HepG2 (cell line): ENCODE measurements around the gene SUCLG2. TPM values are rescaled to one million over a fixed set of nuclear protein-coding genes. Genes with fewer than 3 reads are reported as not detected.

Experiments
- ATAC-seq: fragments of 200-7000 bp; cut with Tn5 transposase; 3 replicates; pipeline ENCODE4 v1.9.1; 2020; ENCODE audit warnings: mild to moderate bottlenecking, moderate library complexity
- BruUV-seq: library from RNA; stranded (reverse); fragments of 400-500 nt; replicated peaks from 2 replicates; lab custom pipeline; 2021; lab: Mats Ljungman, UMichigan
- CTCF ChIA-PET: fragments of 300-600 bp; formaldehyde crosslinking; extraction: SDS; loops from one replicate; lab custom pipeline; 2021; ENCODE audit warnings: low total read pairs, inconsistent platforms, low intra/inter-chr PET ratio; lab: Yijun Ruan, JAX
- POLR2A ChIA-PET: fragments of 350-600 bp; sonication (Branson Sonifier 250); formaldehyde crosslinking; loops from one replicate; lab custom pipeline; 2020; ENCODE audit warnings: antibody characterized with exemption, inconsistent platforms; lab: Yijun Ruan, JAX
- DNase-seq: peaks from one replicate; pipeline ENCODE4 v3.0.0-alpha.2; 2015; ENCODE audit warnings: low spot score
- FAIRE-seq: peaks from 3 replicates; lab custom pipeline; 2011; peaks lifted over from hg19 to GRCh38; lab: Jason Lieb, UNC
- H2AFZ ChIP-seq: one replicate; pipeline ENCODE4 v1.6.1; 2011; ENCODE audit warnings: low read length, inconsistent platforms
- H3K27ac ChIP-seq: fragments of 300-600 bp; 3 replicates; pipeline ENCODE4 v1.8.0; 2011; ENCODE audit warnings: mixed run types, mild to moderate bottlenecking, mixed read lengths, low read length, inconsistent platforms; ENCODE audit not compliant: insufficient read depth; ENCODE audit errors: extremely low read length
- H3K27me3 ChIP-seq, 2 experiments: fragments of 200-600 bp in 1 of 2; 2 replicates in 1 of 2; 3 replicates in 1 of 2; pipeline versions ENCODE4 v1.6.0 to v1.8.0; 2011; ENCODE audit warnings: low read length in 2 of 2, mild to moderate bottlenecking in 2 of 2, moderate library complexity in 2 of 2, inconsistent platforms in 1 of 2; ENCODE audit not compliant: insufficient read depth in 2 of 2, control insufficient read depth in 1 of 2
- H3K36me3 ChIP-seq, 2 experiments: fragments of 200-600 bp in 1 of 2; replicated peaks in 1 of 2; 2 replicates in 1 of 2; 3 replicates in 1 of 2; pipeline versions ENCODE4 v1.5.1 to v1.8.0; 2011; ENCODE audit warnings: low read length in 2 of 2, inconsistent platforms in 1 of 2; ENCODE audit not compliant: insufficient read depth in 2 of 2, control insufficient read depth in 1 of 2
- H3K4me1 ChIP-seq: 2 replicates; pipeline ENCODE4 v1.5.1; 2012; ENCODE audit warnings: low read length, inconsistent platforms; ENCODE audit not compliant: insufficient read depth
- H3K4me2 ChIP-seq: 2 replicates; pipeline ENCODE4 v1.6.0; 2011; ENCODE audit warnings: low read depth, low read length, inconsistent platforms
- H3K4me3 ChIP-seq, 3 experiments: fragments of 200-600 bp in 1 of 3; sonication (generic), shearing (Covaris generic) in 1 of 3; replicated peaks in 1 of 3; 2 replicates each; pipeline ENCODE4 v1.5.1; 2011 to 2016; ENCODE audit warnings: low read length in 3 of 3, inconsistent platforms in 2 of 3, low read depth in 2 of 3, mild to moderate bottlenecking in 2 of 3, control low read depth in 1 of 3, mixed read lengths in 1 of 3; ENCODE audit not compliant: insufficient read depth in 1 of 3
- H3K79me2 ChIP-seq: one replicate; pipeline ENCODE4 v1.6.1; 2011; ENCODE audit warnings: low read length, inconsistent platforms; ENCODE audit not compliant: insufficient read depth
- H3K9ac ChIP-seq: 2 replicates; pipeline ENCODE4 v1.6.0; 2011; ENCODE audit warnings: mild to moderate bottlenecking, low read depth, low read length, inconsistent platforms; ENCODE audit not compliant: insufficient read depth
- H3K9me3 ChIP-seq: 2 replicates; pipeline ENCODE4 v1.5.1; 2012; ENCODE audit warnings: mild to moderate bottlenecking, low read length
- H4K20me1 ChIP-seq: 2 replicates; pipeline ENCODE4 v1.6.0; 2011; ENCODE audit warnings: inconsistent platforms, mild to moderate bottlenecking, low read length, moderate library complexity; ENCODE audit not compliant: insufficient read depth
- AHR ChIP-seq: IDR thresholded peaks from 2 replicates; pipeline ENCODE4 v1.6.1; 2018; ENCODE audit warnings: missing genetic modification reagents, missing compliant biosample characterization
- HDAC6 ChIP-seq: fragments of 200-600 bp; sonication (generic); IDR thresholded peaks from 2 replicates; pipeline ENCODE4 v1.7.0; 2017; ENCODE audit warnings: mild to moderate bottlenecking, antibody characterized with exemption, low read length, low read depth
- IKZF1 ChIP-seq: fragments of 450-650 bp; IDR thresholded peaks from 2 replicates; pipeline ENCODE4 v1.7.1; 2016
- MEIS1 ChIP-seq: sonication (generic); formaldehyde crosslinking; IDR thresholded peaks from 2 replicates; pipeline ENCODE4 v1.9.0; 2021; ENCODE audit warnings: mild to moderate bottlenecking, missing genetic modification reagents, moderate library complexity, borderline replicate concordance
- TCF7L2 ChIP-seq: IDR thresholded peaks from 2 replicates; pipeline ENCODE4 v1.6.1; 2011; ENCODE audit warnings: mild to moderate bottlenecking, low read depth, low read length, moderate library complexity
- ZMAT3 ChIP-seq: sonication (generic); formaldehyde crosslinking; conservative IDR thresholded peaks from 2 replicates; pipeline ENCODE4 v1.7.0; 2021; ENCODE audit warnings: missing genetic modification reagents
- ZNF20 ChIP-seq: sonication (generic); formaldehyde crosslinking; IDR thresholded peaks from 2 replicates; pipeline ENCODE4 v1.4.0; 2020; ENCODE audit warnings: mild to moderate bottlenecking, moderate library complexity, missing genetic modification reagents
- ZNF646 ChIP-seq: sonication (generic); formaldehyde crosslinking; IDR thresholded peaks from 2 replicates; pipeline ENCODE4 v1.9.0; 2021; ENCODE audit warnings: mild to moderate bottlenecking, missing genetic modification reagents
- ZNF83 ChIP-seq: sonication (generic); formaldehyde crosslinking; IDR thresholded peaks from 2 replicates; pipeline ENCODE4 v1.4.0; 2020; ENCODE audit warnings: missing genetic modification reagents, mild to moderate bottlenecking, borderline replicate concordance
- ZSCAN25 ChIP-seq: sonication (generic); formaldehyde crosslinking; IDR thresholded peaks from 2 replicates; pipeline ENCODE4 v1.8.0; 2022; ENCODE audit warnings: mild to moderate bottlenecking, missing genetic modification reagents
- WGBS: methylation state at CpG from one replicate; pipeline ENCODE4 v1.1.6; 2017; ENCODE audit warnings: low lambda C conversion rate; 5-methylcytosine and 5-hydroxymethylcytosine counted together
- in situ Hi-C: cut with HindIII; loops from 2 replicates; pipeline ENCODE4 v1.10.0; 2017; ENCODE audit warnings: low pct_unique_long_range_greater_than_20kb; ENCODE audit not compliant: extremely low pct_ligation_motif_present
- intact Hi-C: fragments of 100-400 bp; cut with micrococcal nuclease; formaldehyde crosslinking; loops from one replicate; pipeline ENCODE4 v1.10.0; 2022; ENCODE audit not compliant: unreplicated experiment
- polyA plus RNA-seq, 8 experiments: library from polyadenylated mRNA; depleted of rRNA in 3 of 8; stranded (reverse) in 7 of 8; unstranded in 1 of 8; fragments of >200 nt; fragmentation: Illumina TruSeq in 4 of 8; extraction: Trizol in 4 of 8; gene quantifications; 2 replicates each; pipeline versions ENCODE4 v1.2.1 to v1.2.3, GENCODE V29; 2011 to 2016; ENCODE audit warnings: low read depth in 4 of 8, missing spikeins in 1 of 8, mixed read lengths in 1 of 8; ENCODE audit not compliant: insufficient read depth in 1 of 8
- total RNA-seq, 5 experiments: library from RNA; depleted of rRNA; stranded (reverse); fragments of >200 nt; fragmentation: Illumina TruSeq; extraction: Trizol; gene quantifications; 2 replicates each; pipeline ENCODE4 v1.2.3, GENCODE V29; 2016; ENCODE audit warnings: low read depth in 1 of 5
- TF ChIP-seq, protein P1 (sequence below): sonication (generic); formaldehyde crosslinking; IDR thresholded peaks from 2 replicates; pipeline ENCODE4 v1.5.0; 2020; ENCODE audit warnings: mild to moderate bottlenecking, missing genetic modification reagents
- TF ChIP-seq, protein P2 (sequence below): IDR thresholded peaks from 2 replicates; pipeline ENCODE4 v1.6.1; 2012; ENCODE audit warnings: low read length, improper control_type of control experiment

Gene SUCLG2
- total and polyA plus RNA-seq, 2 of the 13 experiments (the other 11 are each of a cell fraction or from before 2014, with no cell fraction given), result 21.4 to 64.9 TPM

- TF ChIP-seq, protein P1, sequence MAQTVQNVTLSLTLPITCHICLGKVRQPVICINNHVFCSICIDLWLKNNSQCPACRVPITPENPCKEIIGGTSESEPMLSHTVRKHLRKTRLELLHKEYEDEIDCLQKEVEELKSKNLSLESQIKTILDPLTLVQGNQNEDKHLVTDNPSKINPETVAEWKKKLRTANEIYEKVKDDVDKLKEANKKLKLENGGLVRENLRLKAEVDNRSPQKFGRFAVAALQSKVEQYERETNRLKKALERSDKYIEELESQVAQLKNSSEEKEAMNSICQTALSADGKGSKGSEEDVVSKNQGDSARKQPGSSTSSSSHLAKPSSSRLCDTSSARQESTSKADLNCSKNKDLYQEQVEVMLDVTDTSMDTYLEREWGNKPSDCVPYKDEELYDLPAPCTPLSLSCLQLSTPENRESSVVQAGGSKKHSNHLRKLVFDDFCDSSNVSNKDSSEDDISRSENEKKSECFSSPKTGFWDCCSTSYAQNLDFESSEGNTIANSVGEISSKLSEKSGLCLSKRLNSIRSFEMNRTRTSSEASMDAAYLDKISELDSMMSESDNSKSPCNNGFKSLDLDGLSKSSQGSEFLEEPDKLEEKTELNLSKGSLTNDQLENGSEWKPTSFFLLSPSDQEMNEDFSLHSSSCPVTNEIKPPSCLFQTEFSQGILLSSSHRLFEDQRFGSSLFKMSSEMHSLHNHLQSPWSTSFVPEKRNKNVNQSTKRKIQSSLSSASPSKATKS (CRISPR knock-in tag), result no peak
- no peak for TF ChIP-seq TCF7L2
- no peak for TF ChIP-seq ZNF83 (CRISPR knock-in tag)
Measured at GRCh38 chr3:67688231-67688630, 33.8 kb upstream of the SUCLG2 start (continued).

GRCh38 chr3:67686069-67686468, 31.7 kb upstream of the SUCLG2 start:
- intact Hi-C loops, result no loop called here
- Histone ChIP-seq H2AFZ (no peak overlapping the region), H3K4me3 (no peak overlapping the region), H3K27ac (no peak overlapping the region), H4K20me1 (no peaks in the 10 kb centered on the region), H3K27me3 (no peaks in the 10 kb centered on the region), H3K4me2 (no peak overlapping the region), H3K4me1 (no peaks in the 10 kb centered on the region), H3K79me2 (no peaks in the 10 kb centered on the region), H3K9me3 (no peaks in the 10 kb centered on the region), H3K9ac (no peak overlapping the region), H3K36me3 (no peaks in the 10 kb centered on the region)
- CTCF ChIA-PET, result no interaction called here
- DNase-seq (no peak), FAIRE-seq (no peak), ATAC-seq (no peak)
- POLR2A ChIA-PET, result no interaction called here
- no TSS peak for BruUV-seq
- in situ Hi-C loops, result no loop called here
- WGBS, result 92% methylated on average over 8 of the region's 8 CpGs
- no peak for TF ChIP-seq ZMAT3 (CRISPR knock-in tag)
- no peak for TF ChIP-seq ZSCAN25 (CRISPR knock-in tag)
- TF ChIP-seq AHR (CRISPR knock-in tag), result no peak
- TF ChIP-seq HDAC6, result no peak
- TF ChIP-seq ZNF20 (CRISPR knock-in tag), result no peak
- TF ChIP-seq, protein P2, sequence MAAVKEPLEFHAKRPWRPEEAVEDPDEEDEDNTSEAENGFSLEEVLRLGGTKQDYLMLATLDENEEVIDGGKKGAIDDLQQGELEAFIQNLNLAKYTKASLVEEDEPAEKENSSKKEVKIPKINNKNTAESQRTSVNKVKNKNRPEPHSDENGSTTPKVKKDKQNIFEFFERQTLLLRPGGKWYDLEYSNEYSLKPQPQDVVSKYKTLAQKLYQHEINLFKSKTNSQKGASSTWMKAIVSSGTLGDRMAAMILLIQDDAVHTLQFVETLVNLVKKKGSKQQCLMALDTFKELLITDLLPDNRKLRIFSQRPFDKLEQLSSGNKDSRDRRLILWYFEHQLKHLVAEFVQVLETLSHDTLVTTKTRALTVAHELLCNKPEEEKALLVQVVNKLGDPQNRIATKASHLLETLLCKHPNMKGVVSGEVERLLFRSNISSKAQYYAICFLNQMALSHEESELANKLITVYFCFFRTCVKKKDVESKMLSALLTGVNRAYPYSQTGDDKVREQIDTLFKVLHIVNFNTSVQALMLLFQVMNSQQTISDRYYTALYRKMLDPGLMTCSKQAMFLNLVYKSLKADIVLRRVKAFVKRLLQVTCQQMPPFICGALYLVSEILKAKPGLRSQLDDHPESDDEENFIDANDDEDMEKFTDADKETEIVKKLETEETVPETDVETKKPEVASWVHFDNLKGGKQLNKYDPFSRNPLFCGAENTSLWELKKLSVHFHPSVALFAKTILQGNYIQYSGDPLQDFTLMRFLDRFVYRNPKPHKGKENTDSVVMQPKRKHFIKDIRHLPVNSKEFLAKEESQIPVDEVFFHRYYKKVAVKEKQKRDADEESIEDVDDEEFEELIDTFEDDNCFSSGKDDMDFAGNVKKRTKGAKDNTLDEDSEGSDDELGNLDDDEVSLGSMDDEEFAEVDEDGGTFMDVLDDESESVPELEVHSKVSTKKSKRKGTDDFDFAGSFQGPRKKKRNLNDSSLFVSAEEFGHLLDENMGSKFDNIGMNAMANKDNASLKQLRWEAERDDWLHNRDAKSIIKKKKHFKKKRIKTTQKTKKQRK, result no peak
- no peak for TF ChIP-seq IKZF1
- TF ChIP-seq ZNF646 (CRISPR knock-in tag), result no peak
- TF ChIP-seq MEIS1, result no peak
